Keratinocyte (primary cell): ENCODE data around the gene MRTFB. TPM values are rescaled to one million over a fixed set of nuclear protein-coding genes. Genes with fewer than 3 reads are reported as not detected.

Experiments
- DNase-seq: peaks from one replicate; pipeline ENCODE4 v3.0.0-alpha.2; 2011; ENCODE audit warnings: low read depth, missing footprints, low spot score
- FAIRE-seq: peaks from 2 replicates; lab custom pipeline; 2011; peaks lifted over from hg19 to GRCh38; lab: Jason Lieb, UNC
- H2AFZ ChIP-seq: 2 replicates; pipeline ENCODE4 v1.6.0; 2012; ENCODE audit warnings: low read length, control low read depth, inconsistent platforms; ENCODE audit not compliant: control insufficient read depth
- H3K27ac ChIP-seq: 2 replicates; pipeline ENCODE4 v1.5.1; 2011; ENCODE audit warnings: low read length; ENCODE audit not compliant: control insufficient read depth, insufficient read depth
- H3K27me3 ChIP-seq: 3 replicates; pipeline ENCODE4 v1.6.0; 2011; ENCODE audit warnings: low read length; ENCODE audit not compliant: control insufficient read depth, insufficient read depth; ENCODE audit errors: extremely low read depth
- H3K36me3 ChIP-seq, 2 experiments: 2 replicates in 1 of 2; 3 replicates in 1 of 2; pipeline ENCODE4 v1.5.1; 2011; ENCODE audit warnings: low read length in 2 of 2, mild to moderate bottlenecking in 1 of 2; ENCODE audit not compliant: control insufficient read depth in 2 of 2, insufficient read depth in 2 of 2; ENCODE audit errors: extremely low read depth in 1 of 2
- H3K4me1 ChIP-seq: 3 replicates; pipeline ENCODE4 v1.5.1; 2011; ENCODE audit warnings: low read length; ENCODE audit not compliant: control insufficient read depth, insufficient read depth; ENCODE audit errors: extremely low read depth
- H3K4me2 ChIP-seq: 3 replicates; pipeline ENCODE4 v1.6.0; 2011; ENCODE audit warnings: low read depth, low read length; ENCODE audit not compliant: control insufficient read depth, insufficient read depth; ENCODE audit errors: extremely low read depth
- H3K4me3 ChIP-seq, 3 experiments: fragments of 200-600 bp in 1 of 3; sonication (generic) in 1 of 3; 2 replicates in 2 of 3; 3 replicates in 1 of 3; pipeline ENCODE4 v1.5.1; 2011 to 2016; ENCODE audit warnings: low read length in 3 of 3, mild to moderate bottlenecking in 3 of 3, control low read depth in 2 of 3, inconsistent platforms in 1 of 3, low read depth in 1 of 3, mixed read lengths in 1 of 3, mixed run types in 1 of 3, moderate library complexity in 1 of 3; ENCODE audit not compliant: control insufficient read depth in 2 of 3, insufficient read depth in 2 of 3; ENCODE audit errors: extremely low read depth in 1 of 3
- H3K79me2 ChIP-seq: 2 replicates; pipeline ENCODE4 v1.6.0; 2012; ENCODE audit warnings: low read length; ENCODE audit not compliant: control insufficient read depth, insufficient read depth
- H3K9ac ChIP-seq: 3 replicates; pipeline ENCODE4 v1.6.0; 2011; ENCODE audit warnings: low read length; ENCODE audit not compliant: control insufficient read depth, insufficient read depth; ENCODE audit errors: extremely low read depth
- H3K9me1 ChIP-seq: 3 replicates; pipeline ENCODE4 v1.6.0; 2011; ENCODE audit warnings: low read length; ENCODE audit not compliant: control insufficient read depth, insufficient read depth; ENCODE audit errors: extremely low read depth
- H3K9me3 ChIP-seq: 2 replicates; pipeline ENCODE4 v1.5.1; 2012; ENCODE audit warnings: low read depth, low read length; ENCODE audit not compliant: control insufficient read depth
- H4K20me1 ChIP-seq: 3 replicates; pipeline ENCODE4 v1.6.0; 2011; ENCODE audit warnings: low read length; ENCODE audit not compliant: control insufficient read depth, insufficient read depth; ENCODE audit errors: extremely low read depth
- CTCF ChIP-seq, 3 experiments: IDR thresholded peaks in 1 of 3; conservative IDR thresholded peaks in 1 of 3; optimal IDR thresholded peaks in 1 of 3; 2 replicates in 2 of 3; 3 replicates in 1 of 3; pipeline versions ENCODE3 to v1.5.1; 2011; ENCODE audit warnings: low read length in 3 of 3, mild to moderate bottlenecking in 3 of 3, moderate library complexity in 2 of 3, control low read depth in 1 of 3, inconsistent platforms in 1 of 3; ENCODE audit not compliant: insufficient read depth in 2 of 3; ENCODE audit errors: extremely low read depth in 1 of 3
- EZH2 ChIP-seq: IDR thresholded peaks from one replicate; pipeline ENCODE4 v1.6.1; 2012; ENCODE audit warnings: inconsistent platforms, mild to moderate bottlenecking, low read length, moderate library complexity
- dilution Hi-C: fragments of 300-500 bp; cut with MboI; formaldehyde crosslinking; loops from one replicate; pipeline ENCODE4 v1.7.0; 2020; ENCODE audit warnings: low sequenced_read_pairs; ENCODE audit not compliant: extremely low pct_ligation_motif_present
- polyA plus RNA-seq, 5 experiments: library from polyadenylated mRNA; depleted of rRNA in 3 of 5; stranded (reverse) in 3 of 5; stranded (forward) in 1 of 5; unstranded in 1 of 5; fragments of >200 nt; gene quantifications; 1 replicate in 1 of 5; 2 replicates in 3 of 5; 3 replicates in 1 of 5; pipeline versions ENCODE4 v1.2.1 to v1.2.3, GENCODE V29; 2011 to 2012; ENCODE audit warnings: missing spikeins in 2 of 5, low read depth in 1 of 5, low replicate concordance in 1 of 5

The MRTFB gene
- polyA plus RNA-seq, 1 donor (not counting 4 experiments of a cell fraction or from before 2014, with no cell fraction given), result 12.1 TPM

DNA sequence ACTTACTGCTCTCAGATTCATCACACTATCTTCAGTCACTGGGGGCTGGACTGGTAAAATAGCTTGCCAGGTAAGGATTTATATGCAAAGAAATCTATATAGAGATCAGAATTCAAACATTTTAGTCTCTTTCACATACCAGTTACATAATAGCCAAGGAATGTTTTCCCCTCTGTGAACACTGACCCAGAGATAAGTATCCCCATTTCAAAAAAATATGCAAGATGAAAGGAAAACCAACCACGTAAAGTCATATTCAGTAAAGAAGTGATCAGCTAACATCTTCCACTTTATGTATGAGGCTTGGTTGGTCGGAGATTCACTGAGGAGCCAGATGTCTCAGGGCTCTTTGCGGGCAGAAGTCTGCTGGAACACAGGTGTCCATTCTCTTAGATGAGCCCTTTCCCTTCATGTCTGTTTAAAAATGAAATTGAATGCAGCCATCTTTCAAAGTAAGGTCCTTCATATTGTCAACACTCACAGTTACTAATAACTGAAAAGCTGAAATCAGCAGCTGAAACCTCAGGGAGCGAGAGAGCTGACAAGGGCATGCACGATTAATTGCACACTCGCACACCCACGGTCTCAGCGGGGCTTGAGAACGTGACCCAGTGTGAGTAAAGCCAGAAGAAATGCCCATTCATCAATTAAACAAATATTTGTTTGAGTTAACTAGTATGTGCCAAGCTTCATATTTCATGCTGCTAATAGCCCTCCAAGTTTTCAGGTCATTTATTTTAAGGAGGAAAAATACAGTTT, 161.2 kb downstream of the MRTFB start:
- DNase-seq, result no peak
- Histone ChIP-seq H2AFZ (no peak overlapping the region), H3K4me1 (no peaks in the 10 kb centered on the region), H3K9me3 (no peaks in the 10 kb centered on the region), H3K27ac (no peak overlapping the region), H3K4me2 (no peak overlapping the region), H4K20me1 (no peaks in the 10 kb centered on the region), H3K79me2 (no peaks in the 10 kb centered on the region), H3K4me3 (no peak overlapping the region), H3K36me3 (peaks cover 0 to 9% of the 10 kb centered on the region in 2 experiments), H3K9ac (no peak overlapping the region), H3K27me3 (no peaks in the 10 kb centered on the region), H3K9me1 (no peaks in the 10 kb centered on the region)
- no peak for TF ChIP-seq CTCF (optimal IDR thresholded peaks at IDR 0.05 in 1 of 3, IDR thresholded peaks at IDR 0.05 in 1 of 3, conservative IDR thresholded peaks at IDR 0.05 in 1 of 3; ENCODE audit: extremely low read depth in 1 of 3, insufficient read depth in 2 of 3, low read length in 3 of 3)
- TF ChIP-seq EZH2, result no peak
- FAIRE-seq, result no peak
- dilution Hi-C loops, result no loop called here

DNA sequence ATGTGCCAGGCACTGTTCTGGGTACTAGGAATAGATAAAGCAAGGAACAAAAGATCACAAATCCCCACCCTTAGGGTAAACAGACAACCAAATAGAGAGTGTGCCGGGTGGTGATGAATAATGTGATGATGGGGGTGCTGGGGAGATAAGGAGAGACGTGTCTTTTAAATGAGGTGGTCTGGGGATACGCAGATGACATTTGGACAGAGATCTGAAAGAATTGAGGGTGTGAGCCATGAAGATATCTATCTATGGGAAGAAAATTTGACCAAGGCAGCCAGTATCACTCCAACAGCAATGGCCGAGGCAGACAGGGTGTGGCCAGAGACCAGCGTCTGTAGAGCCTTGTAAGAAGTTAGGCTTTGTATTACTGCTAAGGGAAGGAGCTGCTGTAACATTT, 165.3 kb downstream of the MRTFB start:
- H3K27ac ChIP-seq, result no peak overlapping the region
- FAIRE-seq (no peak), DNase-seq (no peak)
- no peaks in the 10 kb centered on the region for H3K4me1 ChIP-seq
- no peaks in the 10 kb centered on the region for H4K20me1 ChIP-seq
- H3K9me1 ChIP-seq, result no peaks in the 10 kb centered on the region
- H3K9ac ChIP-seq, result no peak overlapping the region
- dilution Hi-C loops, result no loop called here
- peaks cover 0 to 19% of the 10 kb centered on the region in 2 experiments for H3K36me3 ChIP-seq
- H3K27me3 ChIP-seq, result no peaks in the 10 kb centered on the region
- H3K79me2 ChIP-seq, result no peaks in the 10 kb centered on the region
- TF ChIP-seq CTCF (optimal IDR thresholded peaks at IDR 0.05 in 1 of 3, IDR thresholded peaks at IDR 0.05 in 1 of 3, conservative IDR thresholded peaks at IDR 0.05 in 1 of 3; ENCODE audit: extremely low read depth in 1 of 3, insufficient read depth in 2 of 3, low read length in 3 of 3), result no peak
- no peak for TF ChIP-seq EZH2
- no peak overlapping the region for H3K4me2 ChIP-seq
- H3K4me3 ChIP-seq, result no peak overlapping the region
- no peaks in the 10 kb centered on the region for H3K9me3 ChIP-seq
- H2AFZ ChIP-seq, result no peak overlapping the region
